Measurements from ENCODE around the gene TRAK2. TPM values are rescaled to one million over a fixed set of nuclear protein-coding genes. Genes with fewer than 3 reads are reported as not detected.

The TRAK2 gene
- total and polyA plus RNA-seq, 10 donors, result 7.1 to 63.0 (median 37.7) TPM

DNA sequence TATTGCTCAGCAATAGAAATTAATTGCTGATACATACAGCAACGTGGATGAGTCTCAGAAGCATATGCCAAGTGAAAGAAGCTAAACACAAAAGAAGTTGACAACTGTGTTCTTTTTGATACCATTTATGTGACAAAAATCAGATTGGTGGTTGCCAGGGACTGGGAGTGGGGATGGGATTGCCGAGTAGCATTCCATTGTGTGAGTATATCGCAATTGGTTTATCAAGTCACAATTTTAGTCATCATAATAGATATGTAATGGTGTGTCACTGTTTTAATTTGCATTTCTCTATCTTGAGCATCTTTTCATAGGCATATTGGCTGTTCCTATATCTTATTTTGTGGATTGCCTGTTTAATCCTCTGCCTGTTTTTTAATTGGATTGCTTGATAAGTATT is 21.2 kb upstream of the TRAK2 start:
- peaks cover 3 to 89% (median 48%) of the 10 kb centered on the region in 6 donors for H3K36me3 ChIP-seq
- TF ChIP-seq, protein P1, sequence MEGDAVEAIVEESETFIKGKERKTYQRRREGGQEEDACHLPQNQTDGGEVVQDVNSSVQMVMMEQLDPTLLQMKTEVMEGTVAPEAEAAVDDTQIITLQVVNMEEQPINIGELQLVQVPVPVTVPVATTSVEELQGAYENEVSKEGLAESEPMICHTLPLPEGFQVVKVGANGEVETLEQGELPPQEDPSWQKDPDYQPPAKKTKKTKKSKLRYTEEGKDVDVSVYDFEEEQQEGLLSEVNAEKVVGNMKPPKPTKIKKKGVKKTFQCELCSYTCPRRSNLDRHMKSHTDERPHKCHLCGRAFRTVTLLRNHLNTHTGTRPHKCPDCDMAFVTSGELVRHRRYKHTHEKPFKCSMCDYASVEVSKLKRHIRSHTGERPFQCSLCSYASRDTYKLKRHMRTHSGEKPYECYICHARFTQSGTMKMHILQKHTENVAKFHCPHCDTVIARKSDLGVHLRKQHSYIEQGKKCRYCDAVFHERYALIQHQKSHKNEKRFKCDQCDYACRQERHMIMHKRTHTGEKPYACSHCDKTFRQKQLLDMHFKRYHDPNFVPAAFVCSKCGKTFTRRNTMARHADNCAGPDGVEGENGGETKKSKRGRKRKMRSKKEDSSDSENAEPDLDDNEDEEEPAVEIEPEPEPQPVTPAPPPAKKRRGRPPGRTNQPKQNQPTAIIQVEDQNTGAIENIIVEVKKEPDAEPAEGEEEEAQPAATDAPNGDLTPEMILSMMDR (IDR thresholded peaks at IDR 0.05 in 8 of 11, conservative IDR thresholded peaks at IDR 0.05 in 3 of 11), result no peak
- no peak for TF ChIP-seq POLR2A (IDR thresholded peaks at IDR 0.05)
- no peak for TF ChIP-seq POLR2AphosphoS5 (IDR thresholded peaks at IDR 0.05)
- intact Hi-C loops (cut with DNase I; ENCODE audit: low total_unique reads), result no loop called here
- peaks cover 0 to 4% (median 0%) of the 10 kb centered on the region in 6 donors for H3K4me1 ChIP-seq
- no peak for DNase-seq
- H3K27ac ChIP-seq, result no peak overlapping the region
- 80 to 94% (median 85%) methylated on average over 3 of the region's 3 CpGs for WGBS, 5 donors
- no peaks in the 10 kb centered on the region for H3K9me3 ChIP-seq
- no peak overlapping the region for H3K4me3 ChIP-seq
- no peaks in the 10 kb centered on the region for H3K27me3 ChIP-seq (replicated peaks in 1 of 7)

DNA sequence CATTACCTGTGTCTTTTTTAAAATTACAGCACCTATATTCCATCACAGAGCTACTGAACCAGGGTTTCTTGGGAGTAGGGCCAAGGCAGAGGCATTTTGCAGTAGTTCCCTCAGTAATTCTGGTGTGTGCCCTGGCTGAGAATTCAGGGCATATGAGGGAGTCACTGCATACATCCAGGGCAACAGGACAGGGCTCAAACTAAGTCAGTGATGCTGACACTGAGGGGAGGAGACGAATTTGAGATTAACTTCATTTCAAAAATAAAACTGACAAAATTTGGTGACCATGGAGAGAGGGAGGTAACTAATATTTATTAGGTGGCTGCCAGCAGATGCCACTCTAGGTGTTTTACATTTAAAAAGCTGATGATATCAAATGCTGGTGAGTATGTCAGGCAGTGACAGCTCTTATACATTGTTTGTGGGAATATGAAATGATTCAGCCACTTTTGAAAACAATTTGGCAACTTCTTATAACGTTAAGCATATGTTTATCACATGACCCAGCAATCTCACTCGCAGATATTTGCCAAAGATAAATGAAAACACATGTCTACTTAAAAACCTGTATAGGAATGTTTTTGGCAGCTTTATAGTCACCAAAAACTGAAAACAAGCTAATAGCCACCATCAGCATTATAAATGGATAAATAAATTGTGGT is 20.6 kb upstream of the TRAK2 start:
- no peak overlapping the region for H3K27ac ChIP-seq
- 67 to 78% (median 75%) methylated on average over 3 of the region's 3 CpGs for WGBS, 5 donors
- intact Hi-C loops (cut with DNase I; ENCODE audit: low total_unique reads), result no loop called here
- no peaks in the 10 kb centered on the region for H3K9me3 ChIP-seq
- no peaks in the 10 kb centered on the region for H3K27me3 ChIP-seq (replicated peaks in 1 of 7)
- H3K4me3 ChIP-seq, result no peak overlapping the region
- no peak for DNase-seq
- peaks cover 3 to 92% (median 48%) of the 10 kb centered on the region in 6 donors for H3K36me3 ChIP-seq
- peaks cover 0 to 4% (median 0%) of the 10 kb centered on the region in 6 donors for H3K4me1 ChIP-seq
- TF ChIP-seq, protein P1 (IDR thresholded peaks at IDR 0.05 in 8 of 11, conservative IDR thresholded peaks at IDR 0.05 in 3 of 11), result no peak
- no peak for TF ChIP-seq POLR2AphosphoS5 (IDR thresholded peaks at IDR 0.05)
- no peak for TF ChIP-seq POLR2A (IDR thresholded peaks at IDR 0.05)

DNA sequence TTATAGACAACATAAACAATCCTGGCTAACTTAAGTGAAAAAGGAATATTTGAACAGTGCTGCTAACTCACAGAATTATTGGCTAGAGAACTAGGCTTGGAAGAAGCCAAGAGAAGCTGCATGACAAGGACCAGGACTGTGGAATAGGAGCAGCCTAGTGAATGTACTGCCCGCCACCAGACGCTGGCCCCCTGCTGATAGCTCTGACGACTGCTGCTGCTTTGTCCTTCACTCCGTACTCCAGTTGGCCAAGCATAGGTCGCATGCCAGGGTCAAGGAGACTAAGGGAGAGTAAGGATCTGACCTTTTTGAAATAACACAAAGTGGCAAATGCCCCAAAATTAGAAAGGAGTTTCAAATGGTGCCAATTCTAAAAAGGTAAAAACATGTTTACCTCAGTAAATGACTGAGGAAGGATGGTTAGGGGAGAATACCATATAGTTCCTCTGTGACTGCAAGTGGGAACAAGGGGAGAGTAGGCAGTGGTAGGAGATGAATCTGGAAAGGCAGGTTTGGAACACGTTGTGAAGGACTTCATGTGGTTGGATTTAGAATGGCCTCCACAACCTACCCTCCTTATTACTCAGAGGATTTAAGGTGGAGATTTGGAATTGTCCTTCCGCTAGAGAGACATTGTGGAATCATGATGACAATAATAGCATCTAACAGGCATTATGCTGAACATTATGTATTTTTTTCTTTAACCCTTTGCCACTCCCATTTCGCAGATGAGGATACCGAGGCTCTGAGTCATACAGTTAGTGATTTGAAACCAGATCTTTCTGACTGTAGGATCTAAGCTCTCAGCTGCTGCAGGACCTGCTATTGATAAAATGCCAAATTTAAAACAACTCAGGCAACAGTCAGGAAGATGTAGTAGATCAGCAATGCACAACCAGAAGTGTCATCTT is 19.8 kb upstream of the TRAK2 start:
- WGBS, 5 donors, result 82 to 90% (median 86%) methylated on average over 9 of the region's 9 CpGs
- no peaks in the 10 kb centered on the region for H3K9me3 ChIP-seq
- DNase-seq, result peak; percentile 62
- H3K4me1 ChIP-seq, result peaks cover 0 to 4% (median 0%) of the 10 kb centered on the region in 6 donors
- H3K27me3 ChIP-seq (replicated peaks in 1 of 7), result no peaks in the 10 kb centered on the region
- no peak overlapping the region for H3K4me3 ChIP-seq
- intact Hi-C loops (cut with DNase I; ENCODE audit: low total_unique reads), result no loop called here
- H3K36me3 ChIP-seq, result peaks cover 3 to 97% (median 51%) of the 10 kb centered on the region in 6 donors
- no peak overlapping the region for H3K27ac ChIP-seq
- TF ChIP-seq, protein P1 (IDR thresholded peaks at IDR 0.05 in 8 of 11, conservative IDR thresholded peaks at IDR 0.05 in 3 of 11), result no peak
- no peak for TF ChIP-seq POLR2AphosphoS5 (IDR thresholded peaks at IDR 0.05)
- no peak for TF ChIP-seq POLR2A (IDR thresholded peaks at IDR 0.05)

DNA sequence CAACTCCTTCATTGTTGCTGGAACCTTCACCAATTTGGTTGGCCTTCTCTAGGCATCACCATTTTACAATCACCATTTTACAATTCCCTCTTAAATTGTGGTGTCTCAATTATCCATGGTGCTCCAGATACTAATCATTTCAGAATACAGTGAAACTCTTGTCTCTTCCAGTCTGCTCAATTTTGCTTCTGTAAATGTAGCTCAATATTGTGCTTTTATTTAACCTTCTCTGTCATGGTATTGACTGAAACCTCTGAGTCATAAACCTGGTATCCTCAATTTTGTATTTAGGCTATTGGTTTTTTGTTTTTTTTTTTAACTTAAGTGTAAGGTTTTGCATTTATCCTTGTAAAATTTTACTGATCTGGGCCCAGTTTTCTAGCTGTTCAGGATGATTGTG is 16.4 kb upstream of the TRAK2 start:
- TF ChIP-seq POLR2AphosphoS5 (IDR thresholded peaks at IDR 0.05) (no peak), POLR2A (IDR thresholded peaks at IDR 0.05) (no peak)
- TF ChIP-seq, protein P1 (IDR thresholded peaks at IDR 0.05 in 8 of 11, conservative IDR thresholded peaks at IDR 0.05 in 3 of 11), result no peak
- no peak for DNase-seq
- no peak overlapping the region for H3K27ac ChIP-seq
- no peaks in the 10 kb centered on the region for H3K9me3 ChIP-seq
- H3K4me1 ChIP-seq, result peaks cover 0 to 4% (median 0%) of the 10 kb centered on the region in 6 donors
- peaks cover 3 to 96% (median 49%) of the 10 kb centered on the region in 6 donors for H3K36me3 ChIP-seq
- intact Hi-C loops (cut with DNase I; ENCODE audit: low total_unique reads), result no loop called here
- H3K27me3 ChIP-seq (replicated peaks in 1 of 7), result no peaks in the 10 kb centered on the region
- no peak overlapping the region for H3K4me3 ChIP-seq
